DMS 273 (cell line): Measurements from ENCODE around the gene NBPF4.
"Not testable (repeated sequence)": the region's sequence is repeated elsewhere in the genome, so short reads cannot be mapped to it uniquely, and the experiment has no call there.

ENCODE experiments used
- DNase-seq: peaks from one replicate; lab custom pipeline; 2025; ENCODE audit not compliant: unreplicated experiment; lab: John Stamatoyannopoulos, UW

NBPF4 gene, protein sequence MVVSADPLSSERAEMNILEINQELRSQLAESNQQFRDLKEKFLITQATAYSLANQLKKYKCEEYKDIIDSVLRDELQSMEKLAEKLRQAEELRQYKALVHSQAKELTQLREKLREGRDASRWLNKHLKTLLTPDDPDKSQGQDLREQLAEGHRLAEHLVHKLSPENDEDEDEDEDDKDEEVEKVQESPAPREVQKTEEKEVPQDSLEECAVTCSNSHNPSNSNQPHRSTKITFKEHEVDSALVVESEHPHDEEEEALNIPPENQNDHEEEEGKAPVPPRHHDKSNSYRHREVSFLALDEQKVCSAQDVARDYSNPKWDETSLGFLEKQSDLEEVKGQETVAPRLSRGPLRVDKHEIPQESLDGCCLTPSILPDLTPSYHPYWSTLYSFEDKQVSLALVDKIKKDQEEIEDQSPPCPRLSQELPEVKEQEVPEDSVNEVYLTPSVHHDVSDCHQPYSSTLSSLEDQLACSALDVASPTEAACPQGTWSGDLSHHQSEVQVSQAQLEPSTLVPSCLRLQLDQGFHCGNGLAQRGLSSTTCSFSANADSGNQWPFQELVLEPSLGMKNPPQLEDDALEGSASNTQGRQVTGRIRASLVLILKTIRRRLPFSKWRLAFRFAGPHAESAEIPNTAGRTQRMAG

GRCh38 chr1:108243976-108244375, at the start of gene NBPF4:
TSS of gene NBPF4 (minus strand) at chr1:108244076. CDS start at chr1:108243761, 315 bp downstream.
- not testable (repeated sequence) for DNase-seq

DNA sequence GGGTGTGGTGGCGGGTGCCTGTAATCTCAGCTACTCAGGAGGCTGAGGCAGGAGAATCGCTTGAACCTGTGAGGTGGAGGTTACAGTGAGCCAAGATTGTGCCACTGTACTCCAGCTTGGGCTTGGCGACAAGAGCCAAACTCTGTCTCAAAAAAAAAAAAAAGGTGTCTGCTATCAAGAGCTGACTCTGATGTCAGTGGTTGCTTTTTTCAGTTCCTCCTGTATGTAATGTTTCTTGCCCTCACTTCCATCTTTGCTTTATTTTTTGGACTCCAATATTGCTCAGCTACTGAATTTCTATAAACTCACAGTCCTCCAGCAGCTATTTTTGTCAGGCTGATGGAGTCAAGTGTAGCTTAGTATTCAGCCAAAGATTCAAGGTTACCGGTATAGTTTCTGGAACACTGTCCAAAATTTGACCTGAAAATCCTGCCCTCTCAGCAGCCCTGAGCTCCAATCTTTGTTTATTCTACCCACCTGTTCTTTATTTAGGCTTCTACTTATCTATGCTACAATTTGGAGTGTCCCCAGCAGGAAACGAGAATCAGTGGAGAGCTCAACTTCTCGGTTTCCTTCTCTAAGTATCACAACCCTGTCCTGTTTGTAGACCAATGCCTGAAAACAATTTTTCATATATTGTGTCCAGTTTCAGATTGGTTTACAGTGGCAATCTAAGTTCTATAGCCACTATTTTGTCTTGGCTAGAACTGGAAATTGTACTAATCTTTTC, 38.8 kb upstream of the NBPF4 start:
- not testable (repeated sequence) for DNase-seq

GRCh38 chr1:108272485-108273327, 28.8 kb upstream of the NBPF4 start:
- DNase-seq = not testable (repeated sequence)

- not testable (repeated sequence) for DNase-seq
Measured at GRCh38 chr1:108267097-108267496, 23.2 kb upstream of the NBPF4 start.

DNA sequence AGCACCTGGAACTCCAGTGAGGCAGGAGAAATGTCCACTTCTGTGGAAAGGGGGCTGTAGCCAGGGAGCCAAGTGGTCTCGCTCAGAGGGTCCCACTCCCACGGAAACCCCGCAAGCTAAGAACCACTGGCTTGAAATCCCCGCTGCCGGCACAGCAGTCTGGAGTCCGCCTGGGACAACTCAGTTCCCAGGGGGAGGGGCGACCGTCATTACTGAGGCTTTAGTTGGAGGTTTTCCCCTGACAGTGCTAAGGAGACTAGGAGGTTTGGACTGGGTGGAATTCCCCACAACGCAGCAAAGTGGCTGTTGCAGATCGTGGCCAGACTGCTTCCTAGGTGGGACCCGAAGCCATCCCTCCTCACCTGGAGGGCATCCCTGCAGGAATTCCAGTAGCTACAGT, 18.1 kb upstream of the NBPF4 start:
- DNase-seq = not testable (repeated sequence)

DNA sequence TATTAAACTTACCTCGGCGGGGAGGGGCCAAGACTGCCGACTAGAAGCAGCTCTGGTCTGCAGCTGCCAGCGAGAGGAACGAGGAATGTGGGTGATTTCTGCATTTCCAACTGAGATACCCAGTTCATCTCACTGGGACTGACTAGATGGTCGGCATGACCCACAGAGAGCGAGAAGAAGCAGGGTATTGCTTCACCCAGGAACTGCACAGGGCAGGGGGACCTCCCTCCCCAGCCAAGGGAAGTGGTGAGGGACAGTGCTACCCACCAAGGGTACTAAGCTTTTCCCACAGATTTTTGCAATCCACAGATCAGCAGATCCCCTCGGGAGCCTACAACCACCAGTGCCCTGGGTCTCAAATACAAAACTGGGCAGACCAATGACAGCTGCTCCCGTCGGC, 17.6 kb upstream of the NBPF4 start:
- DNase-seq = not testable (repeated sequence)

GRCh38 chr1:108260578-108261259, 16.8 kb upstream of the NBPF4 start:
- not testable (repeated sequence) for DNase-seq

DNA sequence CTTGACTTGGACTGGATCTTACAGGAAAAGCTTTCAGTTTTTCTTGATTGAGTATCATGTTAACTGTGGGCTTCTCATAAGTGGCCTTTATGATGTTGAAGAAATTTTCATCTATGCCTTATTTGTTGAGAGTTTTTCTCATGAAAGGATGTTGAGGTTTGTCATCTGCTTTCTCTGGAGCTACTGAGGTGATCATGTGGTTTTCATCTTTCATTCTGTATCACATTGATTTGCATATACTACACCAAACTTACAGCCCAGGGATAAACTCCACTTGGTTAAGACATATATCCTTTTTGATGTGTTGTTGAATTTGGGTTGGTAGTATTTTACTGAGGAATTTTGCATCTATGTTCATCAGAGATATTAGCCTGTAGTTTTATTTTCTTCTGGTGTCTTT, 11.6 kb upstream of the NBPF4 start:
- DNase-seq = not testable (repeated sequence)

- not testable (repeated sequence) for DNase-seq
Measured at GRCh38 chr1:108239426-108239825, 4.5 kb downstream of the NBPF4 start.

DNA sequence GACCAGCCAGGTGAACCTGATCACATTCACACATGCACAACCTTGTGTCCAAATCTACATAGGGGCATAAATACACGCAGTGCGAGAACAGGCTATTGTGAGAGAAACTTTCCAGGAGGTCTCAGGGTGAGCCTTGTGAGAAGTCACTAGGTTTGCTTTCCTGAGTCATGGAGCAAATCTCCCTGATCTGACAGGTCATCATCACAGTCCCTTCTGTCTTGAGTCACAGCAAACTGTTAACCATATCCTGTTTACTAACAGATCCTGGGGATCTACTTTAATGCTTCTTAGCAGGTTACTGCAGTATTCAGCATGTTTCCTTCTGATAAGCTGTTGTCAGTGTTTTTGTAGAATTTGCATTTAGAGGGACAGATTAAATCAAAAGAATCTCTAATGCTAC, 8.6 kb downstream of the NBPF4 start:
- not testable (repeated sequence) for DNase-seq

DNA sequence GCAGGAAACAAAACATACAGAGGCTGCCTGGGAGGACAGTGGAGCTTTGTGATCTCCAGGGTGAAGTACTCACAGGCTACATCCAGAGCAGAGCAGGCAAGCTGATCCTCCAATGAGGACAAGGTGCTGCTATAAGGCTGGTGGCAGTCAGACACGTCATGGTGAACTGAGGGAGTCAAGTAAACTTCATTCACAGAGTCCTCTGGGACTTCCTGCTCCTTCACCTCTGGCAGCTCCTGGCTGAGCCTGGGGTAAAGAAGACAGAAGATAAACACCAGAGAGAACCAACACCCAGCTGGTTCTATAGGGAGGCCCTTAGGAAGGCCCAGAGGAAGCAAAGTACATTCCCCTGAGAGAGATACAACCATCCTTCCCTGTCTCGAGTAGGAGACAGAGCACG, 11.7 kb downstream of the NBPF4 start:
- not testable (repeated sequence) for DNase-seq

DNA sequence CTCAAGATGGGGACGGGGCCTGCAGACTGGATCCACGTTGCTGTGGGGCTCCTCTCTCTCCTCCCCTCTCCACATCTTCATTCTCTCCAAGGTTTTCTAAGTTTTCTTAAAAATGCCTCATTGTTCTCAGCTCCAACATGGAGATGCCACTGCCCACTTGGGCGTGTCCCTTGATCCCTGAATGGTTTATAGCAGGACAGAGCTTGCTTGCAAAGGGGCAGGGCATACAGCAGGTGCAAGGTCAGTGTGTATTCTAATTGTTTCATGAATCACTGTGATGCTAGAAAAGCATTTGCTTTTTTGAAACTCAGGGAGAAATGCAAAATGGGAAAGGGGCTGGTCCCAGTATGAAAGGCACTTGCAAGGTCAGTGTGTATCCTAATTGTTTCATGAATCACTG, 13.9 kb downstream of the NBPF4 start:
- not testable (repeated sequence) for DNase-seq

DNA sequence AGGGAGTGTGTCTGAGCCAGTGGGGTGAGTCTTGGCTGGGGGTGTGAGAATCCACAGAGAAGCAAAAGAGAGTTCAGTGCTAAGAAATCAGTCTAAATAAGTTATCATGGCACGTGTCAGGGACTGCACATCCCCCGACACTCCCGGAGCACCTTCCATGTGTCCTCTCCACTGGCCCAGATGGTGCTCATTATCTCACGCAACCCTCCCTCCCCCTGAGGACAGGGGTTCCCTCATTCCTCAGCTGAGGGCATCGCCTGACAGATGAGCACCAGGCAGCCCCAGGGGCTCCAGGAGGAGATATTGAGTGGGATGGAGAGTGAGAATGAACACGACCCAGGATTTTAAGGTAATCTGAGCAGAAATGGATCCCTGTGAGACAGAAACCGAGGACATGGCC, 16.1 kb downstream of the NBPF4 start:
- DNase-seq = not testable (repeated sequence)

GRCh38 chr1:108226855-108227254, 17.0 kb downstream of the NBPF4 start:
- not testable (repeated sequence) for DNase-seq

DNA sequence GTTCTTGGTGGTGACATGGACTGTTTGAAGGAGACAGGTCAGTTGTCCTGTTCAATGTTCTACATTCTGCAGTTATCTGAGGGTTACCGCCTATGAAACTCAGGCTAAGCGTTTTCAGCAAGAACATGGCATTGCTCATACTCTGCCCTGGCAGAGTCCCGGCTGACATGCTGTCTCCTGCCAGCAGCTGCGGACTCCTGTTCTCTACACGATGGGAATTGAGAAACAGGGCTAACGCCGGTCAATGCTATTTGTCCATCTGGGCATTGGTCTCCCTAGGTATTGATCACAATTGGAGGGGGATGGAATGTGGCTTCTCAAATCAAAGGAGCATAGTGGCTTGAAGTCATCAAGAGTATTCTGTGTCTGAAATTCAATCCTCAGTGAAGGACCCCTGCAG, 20.6 kb downstream of the NBPF4 start:
- DNase-seq = not testable (repeated sequence)

DNA sequence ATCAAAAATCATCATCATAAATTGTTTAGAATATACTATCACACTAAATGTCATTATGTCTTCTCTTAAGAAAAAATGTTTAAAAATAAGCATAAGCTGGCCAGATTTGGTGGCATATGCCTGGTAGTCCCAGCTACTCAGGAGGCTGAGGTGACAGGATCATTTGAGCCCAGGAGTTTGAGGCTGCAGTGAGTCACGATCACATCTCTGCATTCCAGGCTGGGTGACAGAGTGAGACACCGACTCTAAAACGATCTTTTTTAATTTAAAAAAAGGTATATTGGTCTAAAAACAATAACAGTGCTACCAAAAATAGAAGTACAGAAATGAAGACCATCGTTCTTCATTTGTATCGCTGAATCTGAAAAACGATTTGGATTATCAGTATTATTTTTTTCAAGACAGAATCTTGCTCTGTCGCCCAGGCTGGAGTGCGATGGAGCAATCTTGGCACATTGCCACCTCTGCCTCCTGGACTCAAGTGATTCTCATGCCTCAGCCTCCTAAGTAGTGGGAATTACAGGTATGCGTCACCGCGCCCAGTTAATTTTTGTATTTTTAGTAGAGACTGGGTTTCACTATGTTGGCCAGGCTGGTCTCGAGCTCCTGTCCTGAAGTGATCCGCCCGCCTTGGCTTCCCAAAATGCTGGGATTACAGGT, 26.2 kb downstream of the NBPF4 start:
- not testable (repeated sequence) for DNase-seq

DNA sequence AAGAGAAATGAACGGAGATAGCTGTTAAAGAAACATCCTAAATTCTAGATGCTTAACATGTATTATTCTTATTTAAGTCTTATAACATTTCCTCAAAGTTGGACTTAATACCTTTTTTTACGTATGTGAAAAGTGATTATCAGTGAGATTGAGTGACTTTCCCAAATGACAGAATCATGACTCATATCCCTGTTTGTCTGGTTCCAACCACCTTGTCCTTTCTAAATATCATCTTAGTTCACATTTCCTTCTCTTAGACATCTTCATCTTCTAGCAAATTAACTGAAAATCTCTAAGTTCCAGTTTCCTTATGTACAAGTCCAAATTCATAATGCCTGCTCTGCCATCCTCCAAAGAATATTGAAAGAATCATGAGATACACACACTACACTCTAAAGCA, 26.9 kb downstream of the NBPF4 start:
- DNase-seq = not testable (repeated sequence)

- not testable (repeated sequence) for DNase-seq
Measured at GRCh38 chr1:108216028-108216890, 27.6 kb downstream of the NBPF4 start.
